Activated naive CD4-positive, alpha-beta T cell treated with anti-CD3 and anti-CD28 coated beads, Interleukin-2, amount 10 ng/mL, durations not matched to agents 5 hours and 36 hours (primary cell): ENCODE measurements around the gene ARRDC2. TPM values are rescaled to one million over a fixed set of nuclear protein-coding genes. Genes with fewer than 3 reads are reported as not detected.

Experiments
- total RNA-seq, 2 experiments: library from RNA; stranded (reverse); gene quantifications; one replicate each; pipeline ENCODE4 v1.2.3, GENCODE V29; 2021

ARRDC2 gene
- total RNA-seq: 10 to 100 TPM; 63.2 to 65.3 TPM

DNA sequence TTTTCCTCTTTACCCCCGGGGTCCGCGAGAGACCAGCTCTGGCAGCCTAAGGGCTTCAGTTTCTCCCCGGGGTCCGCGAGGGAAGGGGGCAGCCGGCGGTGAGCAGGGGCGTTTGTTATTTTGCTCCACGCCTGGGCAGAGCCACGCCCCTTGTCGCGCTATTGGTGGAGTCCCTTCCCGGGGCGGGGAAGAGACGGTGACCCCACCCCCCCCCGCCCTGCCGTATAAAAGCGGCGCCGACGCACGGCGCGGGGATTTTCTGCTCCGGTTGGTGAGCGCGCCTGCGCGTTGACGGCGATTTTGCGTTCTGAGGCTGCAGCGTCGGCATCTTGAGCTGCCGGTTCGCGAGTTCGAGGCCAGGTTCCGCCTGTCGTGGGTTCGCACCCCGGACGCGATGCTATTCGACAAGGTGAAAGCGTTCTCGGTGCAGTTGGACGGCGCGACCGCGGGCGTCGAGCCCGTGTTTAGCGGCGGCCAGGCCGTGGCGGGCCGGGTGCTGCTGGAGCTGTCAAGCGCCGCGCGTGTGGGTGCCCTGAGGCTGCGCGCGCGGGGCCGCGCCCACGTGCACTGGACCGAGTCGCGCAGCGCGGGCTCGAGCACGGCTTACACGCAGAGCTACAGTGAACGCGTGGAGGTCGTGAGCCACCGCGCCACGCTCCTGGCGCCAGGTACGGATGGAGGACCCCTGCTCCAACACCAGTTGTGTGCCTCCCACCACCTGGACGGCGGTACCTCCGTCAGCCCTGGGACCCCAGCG, at the start of gene ARRDC2:
ARRDC2 (plus strand) TSS at position 254 of the 757 bp plus-strand sequence; CDS start at position 395, 141 bp downstream.

DNA sequence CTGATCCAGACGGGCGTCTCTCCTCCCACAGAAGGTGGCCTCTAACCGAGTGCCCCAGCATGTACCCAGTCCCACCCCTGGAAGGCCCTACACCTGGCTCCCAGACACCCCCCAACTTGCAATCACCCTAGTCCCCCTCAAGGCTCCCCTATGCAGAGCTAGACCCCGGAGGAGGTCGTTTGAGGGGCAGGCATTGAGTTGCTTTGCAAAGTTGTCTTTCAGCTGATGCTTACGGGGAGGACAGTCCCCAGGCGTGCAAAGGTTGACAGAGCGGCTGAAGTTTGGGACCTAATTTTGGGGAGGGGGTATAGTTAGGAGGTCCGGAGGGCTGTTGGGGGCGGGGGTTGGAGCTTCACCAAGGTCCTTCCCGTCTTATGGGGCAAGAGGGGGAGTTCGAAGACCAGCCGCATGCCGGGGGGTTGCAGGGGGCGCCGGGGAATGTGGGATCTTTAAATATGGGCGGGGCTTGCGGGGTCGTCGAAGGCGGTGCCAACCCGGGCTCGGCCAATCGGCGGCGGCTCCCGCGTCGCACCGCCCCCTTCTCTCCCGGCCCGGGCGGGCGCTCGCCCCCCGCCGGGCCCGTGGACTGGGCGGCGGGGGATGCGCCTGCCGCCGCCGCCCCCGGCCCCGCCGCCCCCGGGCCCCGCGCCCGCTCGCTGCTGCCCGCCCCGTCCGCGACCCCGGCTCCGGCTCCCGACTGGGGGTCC, 41.3 kb upstream of the ARRDC2 start, which contains the start of gene KCNN1:
KCNN1 (plus strand) TSS at position 558 of the 707 bp plus-strand sequence. CDS start 6,782 bp downstream, outside the sequence.

Other genes with a start within 250 kb of the ARRDC2 start
- gene B3GNT3, start 213.0 kb upstream of the ARRDC2 start, total RNA-seq: not detected
- 1 to 10 TPM; 7.2 to 7.4 TPM for gene INSL3, start 186.7 kb upstream of the ARRDC2 start, total RNA-seq
- gene JAK3, start 160.2 kb upstream of the ARRDC2 start, total RNA-seq: 100 to 1,000 TPM; 204 to 209 TPM
- 1,000 to 10,000 TPM; 3,229 to 3,239 TPM for gene RPL18A, start 148.3 kb upstream of the ARRDC2 start, total RNA-seq
- gene SLC5A5, start 136.2 kb upstream of the ARRDC2 start, total RNA-seq: 1 to 10 TPM; 3.3 to 4.1 TPM
- gene CCDC124, start 75.2 kb upstream of the ARRDC2 start, total RNA-seq: 10 to 100 TPM; 51.5 to 52.7 TPM
- not detected for gene KCNN1, start 41.1 kb upstream of the ARRDC2 start, total RNA-seq
- gene IL12RB1, start 78.8 kb downstream of the ARRDC2 start, total RNA-seq: 10 to 100 TPM; 74.1 to 76.2 TPM
- 10 to 100 TPM; 31.0 to 31.4 TPM for gene MAST3, start 89.6 kb downstream of the ARRDC2 start, total RNA-seq
- 10 to 100 TPM; 12.4 to 16.0 TPM for gene PIK3R2, start 145.0 kb downstream of the ARRDC2 start, total RNA-seq
- 10 to 100 TPM; 50.8 to 54.3 TPM for gene IFI30, start 165.6 kb downstream of the ARRDC2 start, total RNA-seq
- 1 to 10 TPM; 4.7 to 4.8 TPM for gene MPV17L2, start 185.0 kb downstream of the ARRDC2 start, total RNA-seq
- 1 to 10 TPM; 4.8 to 6.6 TPM for gene RAB3A, start 195.9 kb downstream of the ARRDC2 start, total RNA-seq
- under 1 TPM in 1 of 2 experiments, not detected in 1; 0.55 TPM for gene PDE4C, start 218.3 kb downstream of the ARRDC2 start, total RNA-seq